Mucosa of rectum (tissue), 2 donors: ENCODE results near the gene CAMK2N1.
A peak's percentile ranks its signal among the peaks of the same experiment; 100 is the strongest.
"Not testable (repeated sequence)": the region's sequence is repeated elsewhere in the genome, so short reads cannot be mapped to it uniquely, and the experiment has no call there.

Experiments
- H3K27ac ChIP-seq, 2 donors: one replicate each; pipeline ENCODE4 v1.7.0; 2013; ENCODE audit warnings: inconsistent platforms in 2 of 2, low read depth in 2 of 2, low read length in 2 of 2
- H3K27me3 ChIP-seq, 2 donors: one replicate each; pipeline ENCODE4 v1.7.0; 2013; ENCODE audit warnings: low read length in 2 of 2; ENCODE audit not compliant: control insufficient read depth in 2 of 2, insufficient read depth in 2 of 2
- H3K36me3 ChIP-seq, 2 donors: one replicate each; pipeline ENCODE4 v1.7.0; 2013; ENCODE audit warnings: low read length in 2 of 2; ENCODE audit not compliant: control insufficient read depth in 2 of 2, insufficient read depth in 2 of 2
- H3K4me1 ChIP-seq, 2 donors: one replicate each; pipeline ENCODE4 v1.7.0; 2013; ENCODE audit warnings: low read length in 2 of 2, mild to moderate bottlenecking in 1 of 2; ENCODE audit not compliant: control insufficient read depth in 2 of 2, insufficient read depth in 2 of 2
- H3K4me3 ChIP-seq, 2 donors: one replicate each; pipeline ENCODE4 v1.7.0; 2013; ENCODE audit warnings: low read length in 2 of 2
- H3K9ac ChIP-seq, 2 donors: one replicate each; pipeline ENCODE4 v1.7.0; 2013; ENCODE audit warnings: low read length in 2 of 2, low read depth in 1 of 2, mild to moderate bottlenecking in 1 of 2
- H3K9me3 ChIP-seq, 2 donors: one replicate each; pipeline ENCODE4 v1.7.0; 2013; ENCODE audit warnings: low read length in 2 of 2; ENCODE audit not compliant: control insufficient read depth in 2 of 2
- donor health status: healthy.
- donor health status: Normal muscosa, but diverticular disease.

Gene CAMK2N1

GRCh38 chr1:20496725-20497383 is 10.8 kb upstream of the CAMK2N1 start:
- not testable (repeated sequence) for H3K4me1 ChIP-seq, H3K4me3 ChIP-seq, H3K27ac ChIP-seq, H3K27me3 ChIP-seq, H3K9ac ChIP-seq, H3K9me3 ChIP-seq
- peaks cover 37 to 41% of the 10 kb centered on the region in 2 donors for H3K36me3 ChIP-seq

DNA sequence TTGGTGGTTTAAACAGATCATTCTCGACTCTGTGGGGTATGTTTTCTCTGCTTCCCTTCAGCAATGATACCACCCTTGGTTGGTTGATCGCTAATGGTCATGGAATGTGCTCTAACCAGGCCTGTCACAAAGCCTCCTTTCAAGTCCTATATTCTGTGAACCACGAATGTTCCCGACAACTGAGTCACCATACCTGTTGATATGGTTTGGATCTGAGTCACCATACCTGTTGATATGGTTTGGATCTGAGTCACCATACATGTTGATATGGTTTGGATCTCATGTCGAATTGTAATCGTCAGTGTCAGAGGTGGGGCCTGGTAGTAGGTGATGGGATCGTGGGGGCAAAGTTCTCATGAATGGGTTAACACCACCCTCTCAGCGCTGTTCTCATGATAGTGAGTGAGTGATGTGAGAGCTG is 10.2 kb upstream of the CAMK2N1 start:
- H3K36me3 ChIP-seq: peaks cover 31 to 35% of the 10 kb centered on the region in 2 donors
- H3K27ac ChIP-seq: no peak overlapping the region
- H3K4me3 ChIP-seq: no peak overlapping the region
- H3K4me1 ChIP-seq: peaks cover 3 to 8% of the 10 kb centered on the region in 2 donors
- no peaks in the 10 kb centered on the region for H3K9me3 ChIP-seq
- H3K9ac ChIP-seq: no peak overlapping the region
- no peaks in the 10 kb centered on the region for H3K27me3 ChIP-seq

- H3K36me3 ChIP-seq: peaks cover 25 to 29% of the 10 kb centered on the region in 2 donors
- peaks cover 3 to 8% of the 10 kb centered on the region in 2 donors for H3K4me1 ChIP-seq
- H3K27me3 ChIP-seq: no peaks in the 10 kb centered on the region
- no peak overlapping the region for H3K9ac ChIP-seq
- H3K9me3 ChIP-seq: no peaks in the 10 kb centered on the region
- no peak overlapping the region for H3K27ac ChIP-seq
- H3K4me3 ChIP-seq: no peak overlapping the region
Measured at GRCh38 chr1:20495661-20496060, 9.7 kb upstream of the CAMK2N1 start.

DNA sequence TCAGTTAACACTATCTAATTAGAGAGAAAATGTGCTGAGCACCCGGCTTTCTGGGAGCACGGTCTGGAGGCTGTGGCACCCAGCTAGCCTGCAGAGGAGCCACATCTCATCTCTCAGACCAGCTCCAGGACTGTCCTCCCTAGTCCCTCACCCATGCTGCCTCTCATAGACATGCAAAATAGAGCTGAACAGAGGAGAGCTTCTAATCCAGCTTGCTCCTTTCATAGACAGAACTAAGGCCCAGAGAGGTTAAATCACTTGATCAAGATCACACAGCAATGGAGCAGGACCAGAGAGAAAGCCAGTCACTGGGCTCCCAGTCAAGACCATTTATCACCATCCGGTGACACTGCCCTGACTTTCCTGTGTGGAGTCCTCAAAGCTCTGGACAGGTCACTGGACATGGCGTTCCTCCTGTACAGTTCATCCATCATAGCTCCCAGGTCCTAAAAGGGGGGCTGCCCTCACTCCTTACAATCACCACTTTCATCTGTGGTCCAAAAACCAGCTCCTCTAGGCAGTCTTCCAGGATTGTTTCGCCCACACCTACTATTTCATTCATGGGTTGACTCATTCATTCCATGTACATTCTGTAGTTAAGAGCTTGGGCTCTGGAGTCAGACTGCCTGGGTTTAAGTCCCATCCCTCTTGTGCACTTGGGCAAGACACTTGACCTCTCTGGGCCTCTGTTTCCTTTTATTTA is 8.8 kb upstream of the CAMK2N1 start:
- Histone ChIP-seq H3K27ac (no peak overlapping the region), H3K9me3 (no peaks in the 10 kb centered on the region), H3K9ac (no peak overlapping the region)

DNA sequence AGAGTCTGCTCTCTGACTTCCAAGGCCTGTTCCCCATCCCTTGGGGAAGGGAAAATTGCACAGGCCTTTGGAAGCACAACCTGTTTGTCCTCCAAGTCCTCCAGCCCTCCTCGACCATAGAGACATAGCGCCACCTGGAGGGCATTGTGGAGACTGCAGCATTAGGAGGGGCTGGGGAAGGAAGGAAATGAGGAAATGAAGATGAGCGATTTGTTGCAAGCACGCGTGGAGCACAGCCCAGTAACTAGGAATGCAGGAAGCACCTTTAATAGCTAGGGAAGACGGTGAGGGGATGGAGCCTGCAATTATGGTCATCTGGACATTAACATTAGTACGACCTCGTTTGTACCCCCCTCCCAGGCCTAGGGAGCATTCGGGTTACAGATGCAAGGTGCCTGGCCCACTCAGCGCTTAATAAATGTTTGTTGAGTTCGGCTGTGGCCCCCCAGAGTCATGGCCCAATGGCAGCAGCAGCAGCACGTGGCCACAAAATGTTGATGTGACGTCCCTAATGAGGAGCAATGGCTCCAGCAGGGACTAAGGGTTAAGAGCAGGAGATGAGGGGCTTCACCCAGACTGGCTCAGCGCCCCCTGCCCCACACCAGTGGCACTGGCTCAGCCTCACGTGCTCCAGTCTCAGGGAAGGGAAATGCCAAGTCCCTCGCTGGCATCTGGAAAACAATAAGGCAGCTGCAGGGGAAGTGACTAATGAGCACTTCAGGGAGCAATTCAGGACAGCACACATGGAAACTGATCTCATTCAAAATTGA is 8.0 kb upstream of the CAMK2N1 start:
- Histone ChIP-seq H3K4me1 (peaks cover 8 to 9% of the 10 kb centered on the region in 2 donors), H3K27me3 (no peaks in the 10 kb centered on the region), H3K9me3 (no peaks in the 10 kb centered on the region), H3K9ac (peak overlapping the region in 1 of 2 donors; percentile 42), H3K36me3 (peaks cover 9 to 13% of the 10 kb centered on the region in 2 donors), H3K4me3 (peak overlapping the region in 1 of 2 donors; percentile 53), H3K27ac (no peak overlapping the region)

More for the DNA sequence above, 8.8 kb upstream of the CAMK2N1 start:
- no peaks in the 10 kb centered on the region for H3K27me3 ChIP-seq
- no peak overlapping the region for H3K4me3 ChIP-seq
- H3K36me3 ChIP-seq: peaks cover 17 to 20% of the 10 kb centered on the region in 2 donors
- H3K4me1 ChIP-seq: peaks cover 3 to 8% of the 10 kb centered on the region in 2 donors

DNA sequence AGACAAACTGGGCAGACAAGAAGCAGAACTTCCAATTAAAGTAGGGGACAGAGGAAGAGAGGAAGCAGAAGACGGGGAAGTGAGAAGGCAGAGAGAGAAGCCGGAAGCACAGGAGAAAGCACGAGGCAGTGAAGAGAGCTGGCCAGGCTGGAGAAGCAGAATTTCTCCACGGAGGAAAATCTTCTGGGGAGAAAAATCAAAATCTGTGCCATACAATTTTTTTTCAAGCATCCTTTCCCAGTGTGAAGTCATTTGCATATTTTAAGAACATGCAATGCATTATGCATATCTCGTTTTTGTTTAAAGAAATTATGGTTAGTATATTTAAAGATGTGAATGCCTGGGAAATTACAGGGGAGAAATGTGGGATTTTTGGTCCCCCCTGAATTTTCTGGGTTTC is 7.3 kb upstream of the CAMK2N1 start:
- no peak overlapping the region for H3K27ac ChIP-seq
- H3K9ac ChIP-seq: no peak overlapping the region
- H3K9me3 ChIP-seq: no peaks in the 10 kb centered on the region

GRCh38 chr1:20492751-20493150 is 6.7 kb upstream of the CAMK2N1 start:
- no peaks in the 10 kb centered on the region for H3K27me3 ChIP-seq
- peaks cover 0 to under 1% of the 10 kb centered on the region in 2 donors for H3K36me3 ChIP-seq
- H3K9ac ChIP-seq: no peak overlapping the region
- H3K4me1 ChIP-seq: peaks cover 12 to 16% of the 10 kb centered on the region in 2 donors
- no peak overlapping the region for H3K27ac ChIP-seq
- no peaks in the 10 kb centered on the region for H3K9me3 ChIP-seq
- no peak overlapping the region for H3K4me3 ChIP-seq

More for the DNA sequence above, 7.3 kb upstream of the CAMK2N1 start:
- H3K4me3 ChIP-seq: no peak overlapping the region
- H3K4me1 ChIP-seq: peaks cover 8 to 14% of the 10 kb centered on the region in 2 donors
- H3K27me3 ChIP-seq: no peaks in the 10 kb centered on the region
- peaks cover 2 to 6% of the 10 kb centered on the region in 2 donors for H3K36me3 ChIP-seq

- no peaks in the 10 kb centered on the region for H3K36me3 ChIP-seq
- H3K9ac ChIP-seq: no peak overlapping the region
- H3K4me3 ChIP-seq: no peak overlapping the region
- H3K27me3 ChIP-seq: no peaks in the 10 kb centered on the region
- no peaks in the 10 kb centered on the region for H3K9me3 ChIP-seq
- no peak overlapping the region for H3K27ac ChIP-seq
- H3K4me1 ChIP-seq: peaks cover 19 to 25% of the 10 kb centered on the region in 2 donors
Measured at GRCh38 chr1:20491866-20492265, 5.9 kb upstream of the CAMK2N1 start.

- H3K9ac ChIP-seq: no peak overlapping the region
- no peaks in the 10 kb centered on the region for H3K36me3 ChIP-seq
- H3K27me3 ChIP-seq: no peaks in the 10 kb centered on the region
Measured at GRCh38 chr1:20491178-20491577, 5.2 kb upstream of the CAMK2N1 start.

GRCh38 chr1:20487236-20487590 is 1.2 kb upstream of the CAMK2N1 start:
- Histone ChIP-seq H3K36me3 (no peaks in the 10 kb centered on the region), H3K27ac (peak overlapping the region; percentile 96 to 100), H3K27me3 (no peaks in the 10 kb centered on the region), H3K9me3 (no peaks in the 10 kb centered on the region), H3K9ac (peak overlapping the region; percentile 56 to 98), H3K4me1 (peaks cover 25 to 33% of the 10 kb centered on the region in 2 donors), H3K4me3 (peak overlapping the region; percentile 79 to 88)

More at GRCh38 chr1:20491178-20491577, 5.2 kb upstream of the CAMK2N1 start:
- Histone ChIP-seq H3K27ac (no peak overlapping the region), H3K9me3 (no peaks in the 10 kb centered on the region), H3K4me3 (no peak overlapping the region), H3K4me1 (peaks cover 19 to 27% of the 10 kb centered on the region in 2 donors)
